GM13977 (cell line): ENCODE measurements around the gene ZNF618.

ENCODE experiments used
- DNase-seq: peaks from one replicate; pipeline ENCODE4 v3.0.0; 2012; ENCODE audit warnings: low spot score
- in situ Hi-C: fragments of 300-500 bp; cut with MboI; formaldehyde crosslinking; loops from one replicate; pipeline ENCODE4 v1.12.0; 2022; ENCODE audit warnings: low sequenced_read_pairs, low pct_unique_long_range_greater_than_20kb, mixed read lengths, inconsistent platforms; ENCODE audit not compliant: unreplicated experiment
- TF ChIP-seq, protein P1 (sequence below): IDR thresholded peaks from 2 replicates; pipeline ENCODE4 v1.5.1; 2012; ENCODE audit warnings: mild to moderate bottlenecking, control low read depth; ENCODE audit not compliant: insufficient read depth; ENCODE audit errors: extremely low read depth, missing control alignments

ZNF618 gene

DNA sequence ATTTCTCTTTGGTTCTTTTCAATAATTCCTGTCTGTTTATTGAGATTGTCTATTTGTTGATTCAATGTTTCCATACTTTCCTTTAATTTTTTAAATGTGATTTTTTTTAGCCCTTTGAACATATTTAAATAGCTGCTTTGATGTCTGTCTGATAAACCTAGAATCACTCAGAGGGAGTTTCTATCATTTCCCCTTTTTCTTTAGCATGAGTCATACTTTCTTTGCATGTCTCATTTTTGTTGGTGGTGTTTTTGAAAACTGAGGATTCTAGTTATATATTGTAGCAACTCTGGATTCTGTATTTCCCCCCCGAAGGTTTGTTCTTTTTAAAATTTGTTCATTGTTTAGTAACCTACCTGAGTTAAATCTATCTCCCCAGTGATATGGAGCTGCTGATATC, 24.2 kb upstream of the ZNF618 start:
- DNase-seq: no peak
- in situ Hi-C loops: no loop called here
- TF ChIP-seq, protein P1, sequence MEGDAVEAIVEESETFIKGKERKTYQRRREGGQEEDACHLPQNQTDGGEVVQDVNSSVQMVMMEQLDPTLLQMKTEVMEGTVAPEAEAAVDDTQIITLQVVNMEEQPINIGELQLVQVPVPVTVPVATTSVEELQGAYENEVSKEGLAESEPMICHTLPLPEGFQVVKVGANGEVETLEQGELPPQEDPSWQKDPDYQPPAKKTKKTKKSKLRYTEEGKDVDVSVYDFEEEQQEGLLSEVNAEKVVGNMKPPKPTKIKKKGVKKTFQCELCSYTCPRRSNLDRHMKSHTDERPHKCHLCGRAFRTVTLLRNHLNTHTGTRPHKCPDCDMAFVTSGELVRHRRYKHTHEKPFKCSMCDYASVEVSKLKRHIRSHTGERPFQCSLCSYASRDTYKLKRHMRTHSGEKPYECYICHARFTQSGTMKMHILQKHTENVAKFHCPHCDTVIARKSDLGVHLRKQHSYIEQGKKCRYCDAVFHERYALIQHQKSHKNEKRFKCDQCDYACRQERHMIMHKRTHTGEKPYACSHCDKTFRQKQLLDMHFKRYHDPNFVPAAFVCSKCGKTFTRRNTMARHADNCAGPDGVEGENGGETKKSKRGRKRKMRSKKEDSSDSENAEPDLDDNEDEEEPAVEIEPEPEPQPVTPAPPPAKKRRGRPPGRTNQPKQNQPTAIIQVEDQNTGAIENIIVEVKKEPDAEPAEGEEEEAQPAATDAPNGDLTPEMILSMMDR: no peak

DNA sequence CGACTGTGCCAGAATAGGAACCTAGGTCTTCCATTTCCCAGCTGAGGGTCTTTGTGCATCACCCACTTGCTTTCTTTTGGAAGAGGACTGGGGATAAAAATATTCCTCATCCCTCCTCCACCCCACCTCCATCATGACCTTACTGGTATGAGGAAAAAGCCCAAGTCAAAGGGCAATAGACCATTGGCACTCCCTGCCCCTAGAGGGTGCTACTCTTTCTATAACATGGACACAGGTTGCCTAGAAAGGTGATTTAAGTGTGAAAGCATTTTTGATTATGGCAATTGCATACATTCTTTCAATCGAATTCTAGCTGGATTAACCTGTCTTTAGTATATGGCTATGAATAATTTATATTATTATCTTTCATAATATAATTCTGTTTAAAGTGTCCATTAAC, 22.8 kb upstream of the ZNF618 start:
- no peak for DNase-seq
- in situ Hi-C loops: no loop called here
- TF ChIP-seq, protein P1: peak; percentile 44

DNA sequence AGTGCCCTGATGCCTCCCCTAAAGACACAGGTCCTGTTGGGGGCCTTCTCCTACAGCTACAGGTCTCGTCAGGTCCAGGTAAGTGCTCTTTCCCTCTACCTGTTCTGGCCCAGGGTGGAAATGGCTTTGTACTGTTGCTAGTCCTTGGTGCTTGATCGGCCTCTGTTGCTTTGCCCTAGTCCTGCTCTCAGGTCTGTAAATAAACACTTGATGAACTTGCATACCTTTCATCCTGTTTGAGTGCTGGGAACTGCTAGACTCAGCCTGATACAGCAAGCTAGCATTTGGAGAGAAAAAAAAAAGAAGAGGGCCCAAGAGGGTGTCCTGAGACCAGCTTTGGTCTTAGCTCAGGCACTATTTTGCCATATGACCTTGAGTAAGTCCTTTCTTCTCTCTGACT, 21.8 kb upstream of the ZNF618 start:
- TF ChIP-seq, protein P1: no peak
- DNase-seq: no peak
- in situ Hi-C loops: no loop called here

DNA sequence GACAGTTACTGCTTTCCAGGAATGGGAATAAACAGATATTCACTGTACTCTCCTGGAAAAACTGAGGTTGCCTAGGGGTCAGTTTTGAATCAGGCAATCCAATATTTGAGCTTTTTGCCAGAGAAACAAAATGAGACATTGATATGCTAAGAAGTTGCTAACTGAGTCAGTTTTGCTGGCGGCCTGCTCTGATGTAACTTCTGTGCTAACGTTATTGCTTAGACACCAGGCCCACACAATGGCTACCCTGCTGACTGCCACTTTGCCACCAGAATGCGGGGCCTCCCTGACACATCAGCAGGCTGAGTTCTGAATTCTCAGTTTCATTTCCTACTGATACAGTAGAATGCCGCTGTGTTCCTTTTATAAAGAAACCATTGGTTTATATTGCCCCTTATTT, 18.2 kb upstream of the ZNF618 start:
- in situ Hi-C loops: no loop called here
- TF ChIP-seq, protein P1: no peak
- no peak for DNase-seq

DNA sequence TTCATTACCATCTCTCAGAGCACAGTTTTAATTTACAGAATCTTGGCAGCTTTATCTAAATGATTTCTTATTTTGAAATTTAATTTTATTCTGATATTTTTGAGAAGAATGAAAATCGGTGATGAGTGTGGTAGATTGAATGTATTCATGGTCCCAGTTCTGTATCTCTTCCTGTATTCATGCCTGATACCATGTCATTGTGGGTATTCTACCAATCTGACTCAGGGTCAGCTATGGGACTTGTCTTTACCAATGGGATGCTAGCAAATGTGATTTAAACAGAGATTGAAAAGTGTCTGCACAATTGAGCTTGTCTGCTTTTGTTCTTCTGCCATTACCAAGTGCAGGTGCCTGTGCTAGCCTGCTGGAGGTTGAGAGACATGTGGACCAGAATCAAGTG, 17.8 kb upstream of the ZNF618 start:
- TF ChIP-seq, protein P1: no peak
- in situ Hi-C loops: no loop called here

DNA sequence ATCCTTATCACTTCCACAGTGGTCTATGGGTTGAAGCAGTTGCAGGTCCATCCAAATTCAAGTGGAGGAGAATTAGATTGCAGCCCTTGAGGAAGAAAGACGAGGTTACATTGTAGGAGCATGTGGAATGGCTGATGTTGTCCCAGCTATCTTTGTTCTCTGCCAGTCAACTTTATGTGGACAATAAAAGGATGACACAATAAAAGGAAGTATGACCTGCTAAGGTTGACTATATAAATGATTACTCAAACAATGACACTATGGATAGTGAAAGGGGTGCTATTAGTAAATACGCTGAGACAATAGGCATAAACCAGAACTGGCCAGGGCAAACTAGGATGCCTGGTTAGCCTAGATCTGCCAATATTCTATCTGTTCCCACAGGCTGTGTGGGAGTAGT, 12.8 kb upstream of the ZNF618 start:
- in situ Hi-C loops: no loop called here
- no peak for DNase-seq
- TF ChIP-seq, protein P1: no peak

More for the DNA sequence above, 17.8 kb upstream of the ZNF618 start:
- DNase-seq: no peak

DNA sequence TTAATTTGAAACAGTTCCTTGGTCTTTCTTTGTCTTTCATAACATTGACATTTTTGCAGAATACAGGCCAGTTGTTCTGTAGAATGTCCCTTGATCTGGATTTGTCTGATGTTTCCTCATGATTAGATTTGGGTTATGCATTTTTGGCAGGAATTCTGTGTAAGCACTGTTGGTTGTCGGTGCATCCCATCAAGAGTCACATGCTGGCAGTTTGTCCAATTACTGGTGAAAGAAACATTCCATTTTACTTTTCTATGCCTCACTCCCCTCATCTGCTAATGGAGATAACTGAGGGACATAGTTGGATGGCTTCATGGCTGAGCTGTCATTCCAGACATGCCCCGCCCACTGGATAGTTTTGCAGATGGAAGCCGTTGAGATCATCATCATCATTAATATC, 7.6 kb upstream of the ZNF618 start:
- TF ChIP-seq, protein P1: no peak
- DNase-seq: no peak
- in situ Hi-C loops: no loop called here
